Measurements from ENCODE around the gene KNCN. TPM values are rescaled to one million over a fixed set of nuclear protein-coding genes. Genes with fewer than 3 reads are reported as not detected.

The KNCN gene
- total RNA-seq = not detected in 2 replicates
- long read RNA-seq = 0 reads

DNA sequence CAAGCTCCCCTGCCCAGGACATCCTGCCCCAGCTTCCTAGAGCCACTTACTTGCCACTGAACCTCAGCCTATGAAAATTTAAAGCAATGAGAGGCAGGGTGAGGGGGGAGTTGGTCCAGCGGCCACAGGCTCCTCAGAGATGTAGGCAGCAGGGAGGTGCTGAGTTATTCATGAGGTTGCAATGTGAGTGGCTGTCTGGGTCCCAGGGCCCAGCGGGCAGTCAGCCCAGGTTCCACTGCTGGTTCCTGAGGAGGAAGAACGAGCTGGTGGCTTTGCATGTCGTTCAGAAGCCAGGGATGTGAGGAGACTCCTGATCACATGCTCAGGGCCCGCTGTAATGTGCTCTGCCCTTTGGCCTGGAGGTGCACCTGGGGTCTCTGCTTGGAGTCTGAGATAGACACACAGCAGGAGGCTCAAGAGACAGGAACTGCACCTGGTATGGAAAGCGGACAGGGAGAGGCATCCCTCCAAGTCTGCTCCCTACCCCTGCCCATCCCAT is at the start of gene KNCN:
Gene KNCN (minus strand): TSS at position 51 of the 499 bp plus-strand sequence. CDS start 432 bp downstream, outside the sequence.
- TF ChIP-seq, protein P1, sequence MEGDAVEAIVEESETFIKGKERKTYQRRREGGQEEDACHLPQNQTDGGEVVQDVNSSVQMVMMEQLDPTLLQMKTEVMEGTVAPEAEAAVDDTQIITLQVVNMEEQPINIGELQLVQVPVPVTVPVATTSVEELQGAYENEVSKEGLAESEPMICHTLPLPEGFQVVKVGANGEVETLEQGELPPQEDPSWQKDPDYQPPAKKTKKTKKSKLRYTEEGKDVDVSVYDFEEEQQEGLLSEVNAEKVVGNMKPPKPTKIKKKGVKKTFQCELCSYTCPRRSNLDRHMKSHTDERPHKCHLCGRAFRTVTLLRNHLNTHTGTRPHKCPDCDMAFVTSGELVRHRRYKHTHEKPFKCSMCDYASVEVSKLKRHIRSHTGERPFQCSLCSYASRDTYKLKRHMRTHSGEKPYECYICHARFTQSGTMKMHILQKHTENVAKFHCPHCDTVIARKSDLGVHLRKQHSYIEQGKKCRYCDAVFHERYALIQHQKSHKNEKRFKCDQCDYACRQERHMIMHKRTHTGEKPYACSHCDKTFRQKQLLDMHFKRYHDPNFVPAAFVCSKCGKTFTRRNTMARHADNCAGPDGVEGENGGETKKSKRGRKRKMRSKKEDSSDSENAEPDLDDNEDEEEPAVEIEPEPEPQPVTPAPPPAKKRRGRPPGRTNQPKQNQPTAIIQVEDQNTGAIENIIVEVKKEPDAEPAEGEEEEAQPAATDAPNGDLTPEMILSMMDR (IDR thresholded peaks at IDR 0.05) = no peak
- Mint-ChIP-seq H3K4me3 (ENCODE audit: unreplicated experiment) (no peak within 1 kb of the TSS), H3K4me1 (ENCODE audit: unreplicated experiment) (peaks cover 3% of the 10 kb centered on the region), H3K36me3 (ENCODE audit: unreplicated experiment) (no peaks in the 10 kb centered on the region), H3K9me3 (ENCODE audit: unreplicated experiment) (no peaks in the 10 kb centered on the region), H3K27me3 (ENCODE audit: unreplicated experiment) (peaks cover 15% of the 10 kb centered on the region), H3K27ac (ENCODE audit: unreplicated experiment) (peak within 1 kb of the TSS; percentile 19)
- DNase-seq (ENCODE audit: extremely low spot score, unreplicated experiment) = no peak

DNA sequence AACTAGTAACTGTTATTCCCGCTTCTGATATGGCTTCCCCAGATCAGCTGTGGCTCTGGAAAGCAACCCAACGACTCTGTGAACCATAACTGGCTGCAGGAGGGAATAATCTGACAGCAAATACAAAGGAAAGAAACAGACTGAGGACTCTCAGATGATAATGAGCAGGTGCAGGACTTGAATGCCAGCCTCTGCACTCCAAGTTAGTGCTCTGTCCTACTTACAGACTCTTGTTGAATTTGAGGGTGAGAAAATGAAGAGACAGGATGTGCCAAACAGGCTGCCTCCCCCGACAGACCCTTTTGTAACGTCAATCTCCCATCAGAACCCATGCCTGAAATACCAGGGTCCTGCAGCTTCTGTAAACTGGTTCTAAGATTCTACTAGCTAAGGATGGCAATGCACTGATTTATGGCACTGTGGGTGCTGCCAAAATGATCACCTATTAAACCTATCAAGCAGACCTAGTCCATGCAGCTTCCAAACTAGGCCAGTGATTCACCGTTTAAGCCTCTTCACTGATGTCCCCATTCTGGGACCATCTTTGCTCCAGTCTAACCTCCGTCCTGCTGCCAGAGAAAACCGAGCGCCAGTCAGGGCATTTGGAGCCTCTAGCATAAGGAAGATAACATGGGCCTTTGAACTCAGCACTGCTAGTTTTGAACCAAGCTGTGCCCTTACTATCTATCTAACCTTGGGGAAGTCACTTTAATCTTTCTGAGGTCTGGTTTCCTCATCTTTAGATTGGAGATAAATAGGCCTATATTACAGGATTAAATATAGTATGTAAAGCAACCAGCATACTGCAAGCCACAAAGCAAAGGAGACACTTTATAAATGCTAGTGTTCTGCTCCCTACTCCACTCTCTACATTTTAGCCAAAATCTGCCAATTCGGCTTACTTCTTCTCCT is 47.9 kb upstream of the KNCN start:
- DNase-seq (ENCODE audit: extremely low spot score, unreplicated experiment) = no peak
- TF ChIP-seq, protein P1 (IDR thresholded peaks at IDR 0.05) = no peak
- Mint-ChIP-seq H3K4me1 (ENCODE audit: unreplicated experiment) (peaks cover 26% of the 10 kb centered on the region), H3K4me3 (ENCODE audit: unreplicated experiment) (no peak overlapping the region), H3K27ac (ENCODE audit: unreplicated experiment) (no peak overlapping the region), H3K27me3 (ENCODE audit: unreplicated experiment) (no peaks in the 10 kb centered on the region), H3K36me3 (ENCODE audit: unreplicated experiment) (peaks cover 2% of the 10 kb centered on the region), H3K9me3 (ENCODE audit: unreplicated experiment) (no peaks in the 10 kb centered on the region)

DNA sequence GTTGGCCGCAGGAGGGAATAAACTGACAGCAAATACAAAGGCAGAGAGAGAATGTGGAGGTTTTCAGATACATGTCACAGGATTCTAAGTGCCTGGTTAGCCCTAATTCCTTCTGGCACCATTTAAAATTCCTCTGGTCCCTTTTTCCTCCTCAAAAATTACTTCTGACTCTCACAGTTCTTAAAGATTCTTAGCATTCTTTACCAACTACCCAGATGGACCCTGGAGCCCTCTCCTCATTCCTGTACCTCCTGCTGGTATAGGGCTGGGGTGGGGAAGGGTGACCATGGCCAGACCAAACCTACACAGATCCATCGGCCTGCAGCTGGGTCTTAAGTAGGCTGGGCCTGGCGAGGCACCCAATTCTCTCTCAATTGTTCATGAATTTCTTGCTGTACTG is 45.4 kb upstream of the KNCN start:
- Mint-ChIP-seq H3K4me1 (ENCODE audit: unreplicated experiment) (peaks cover 12% of the 10 kb centered on the region), H3K36me3 (ENCODE audit: unreplicated experiment) (peaks cover 17% of the 10 kb centered on the region), H3K27me3 (ENCODE audit: unreplicated experiment) (no peaks in the 10 kb centered on the region), H3K27ac (ENCODE audit: unreplicated experiment) (peak overlapping the region; percentile 29), H3K9me3 (ENCODE audit: unreplicated experiment) (no peaks in the 10 kb centered on the region), H3K4me3 (ENCODE audit: unreplicated experiment) (no peak overlapping the region)
- no peak for DNase-seq (ENCODE audit: extremely low spot score, unreplicated experiment)
- TF ChIP-seq, protein P1 (IDR thresholded peaks at IDR 0.05) = no peak

DNA sequence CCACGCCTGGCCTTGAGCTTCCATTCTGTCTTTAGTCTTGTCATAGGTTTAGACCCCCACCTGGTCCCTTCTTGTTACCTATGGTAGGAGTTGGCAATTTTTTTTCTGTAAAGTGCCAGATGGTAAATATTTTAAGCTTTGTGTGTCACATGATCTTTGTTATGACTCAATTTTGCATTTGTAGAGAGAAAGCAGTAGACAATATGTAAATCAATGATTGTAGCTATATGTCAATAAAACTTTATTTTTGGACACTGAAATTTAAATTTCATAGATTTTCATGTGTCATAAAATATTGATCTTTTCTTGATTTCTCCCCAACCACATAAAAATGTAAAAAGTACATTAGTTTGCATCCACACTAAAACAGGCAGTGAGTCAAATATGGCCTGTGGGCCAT is 44.6 kb upstream of the KNCN start:
- TF ChIP-seq, protein P1 (IDR thresholded peaks at IDR 0.05) = no peak

DNA sequence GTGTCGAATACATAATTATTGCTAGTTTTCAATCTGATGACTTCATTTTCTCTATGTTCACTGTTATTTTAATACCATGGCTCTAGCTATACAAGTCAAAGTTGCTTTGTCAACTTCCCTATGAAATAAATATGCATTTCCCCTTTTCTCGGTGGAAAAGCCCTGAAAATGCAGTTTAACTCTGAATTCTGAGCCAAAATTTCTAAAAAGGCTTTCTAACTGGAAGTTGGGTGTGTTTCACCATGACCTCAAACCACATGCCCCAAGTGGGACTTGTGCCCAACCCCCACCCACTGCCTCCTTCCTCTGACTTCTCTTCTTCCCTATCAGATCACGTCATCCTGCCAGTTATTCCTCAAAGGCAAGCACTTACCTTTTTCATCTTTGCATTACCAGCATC is 43.7 kb upstream of the KNCN start:
- H3K27me3 Mint-ChIP-seq (ENCODE audit: unreplicated experiment) = no peaks in the 10 kb centered on the region
- H3K36me3 Mint-ChIP-seq (ENCODE audit: unreplicated experiment) = peaks cover 30% of the 10 kb centered on the region
- no peak overlapping the region for H3K27ac Mint-ChIP-seq (ENCODE audit: unreplicated experiment)
- peaks cover 12% of the 10 kb centered on the region for H3K4me1 Mint-ChIP-seq (ENCODE audit: unreplicated experiment)
- H3K4me3 Mint-ChIP-seq (ENCODE audit: unreplicated experiment) = no peak overlapping the region
- DNase-seq (ENCODE audit: extremely low spot score, unreplicated experiment) = no peak
- no peaks in the 10 kb centered on the region for H3K9me3 Mint-ChIP-seq (ENCODE audit: unreplicated experiment)
- TF ChIP-seq, protein P1 (IDR thresholded peaks at IDR 0.05) = no peak

More for the DNA sequence above, 44.6 kb upstream of the KNCN start:
- H3K4me1 Mint-ChIP-seq (ENCODE audit: unreplicated experiment) = peaks cover 12% of the 10 kb centered on the region
- H3K27ac Mint-ChIP-seq (ENCODE audit: unreplicated experiment) = no peak overlapping the region
- H3K36me3 Mint-ChIP-seq (ENCODE audit: unreplicated experiment) = peaks cover 24% of the 10 kb centered on the region
- no peaks in the 10 kb centered on the region for H3K27me3 Mint-ChIP-seq (ENCODE audit: unreplicated experiment)
- DNase-seq (ENCODE audit: extremely low spot score, unreplicated experiment) = no peak
- H3K9me3 Mint-ChIP-seq (ENCODE audit: unreplicated experiment) = no peaks in the 10 kb centered on the region
- H3K4me3 Mint-ChIP-seq (ENCODE audit: unreplicated experiment) = no peak overlapping the region
